Pancreas (tissue), 10 donors: ENCODE results near the gene ABTB1. TPM values are rescaled to one million over a fixed set of nuclear protein-coding genes. Genes with fewer than 3 reads are reported as not detected.

Experiments used
- ATAC-seq, 4 donors: fragments of 200-7000 bp; cut with Tn5 transposase; one replicate each; pipeline versions ENCODE4 v1.8.0 to v1.9.1; 2020; ENCODE audit warnings: mild to moderate bottlenecking in 4 of 4, moderate library complexity in 4 of 4
- DNase-seq, 6 donors: peaks; one replicate each; pipeline ENCODE4 v3.0.0-alpha.2; 2020
- FAIRE-seq: peaks from 2 replicates; lab custom pipeline; 2012; peaks lifted over from hg19 to GRCh38; lab: Jason Lieb, UNC
- H3K27ac ChIP-seq, 4 donors: fragments of 200-600 bp; sonication (generic); 1 replicate in 3 of 4; 2 replicates in 1 of 4; pipeline versions ENCODE4 v1.5.0 to v1.8.0; 2020
- H3K27me3 ChIP-seq, 4 donors: fragments of 200-600 bp; one replicate each; pipeline ENCODE4 v1.8.0; 2021
- H3K36me3 ChIP-seq, 3 donors: fragments of 200-600 bp; sonication (generic) in 1 of 3; one replicate each; pipeline versions ENCODE4 v1.5.0 to v1.8.0; 2020 to 2021
- H3K4me1 ChIP-seq, 3 donors: fragments of 200-600 bp; one replicate each; pipeline ENCODE4 v1.8.0; 2021
- H3K4me3 ChIP-seq, 4 donors: fragments of 200-600 bp; sonication (generic) in 2 of 4; one replicate each; pipeline versions ENCODE4 v1.5.0 to v1.8.0; 2020 to 2021
- H3K9me3 ChIP-seq, 4 donors: fragments of 200-600 bp; one replicate each; pipeline ENCODE4 v1.8.0; 2021
- WGBS, 2 donors: extraction: QIAGEN DNeasy Blood & Tissue Kit; methylation state at CpG; one replicate each; pipeline ENCODE4 v1.1.7; 2013; 5-methylcytosine and 5-hydroxymethylcytosine counted together
- intact Hi-C, 3 donors: fragments of 100-400 bp; cut with DNase I; formaldehyde crosslinking; loops; one replicate each; pipeline versions ENCODE4 v1.11.1 to v1.14.2; 2022
- polyA plus RNA-seq, 2 donors: library from polyadenylated mRNA; stranded (reverse); fragments of 200-250 nt; gene quantifications; one replicate each; pipeline ENCODE4 v1.2.3, GENCODE V29; 2013
- total RNA-seq, 6 donors: library from RNA; stranded (reverse); fragmentation: NEBNext Ultra II Directional in 4 of 6; extraction: Animal tissue kit (Norgen Biotek cat#: 25700) in 4 of 6; gene quantifications; one replicate each; pipeline versions ENCODE4 v1.2.1 to v1.2.4, GENCODE V29; 2021 to 2023
- TF ChIP-seq, protein P1 (sequence below), 4 donors: fragments of 200-600 bp; sonication (generic) in 3 of 4; IDR thresholded peaks; one replicate each; pipeline versions ENCODE4 v1.5.0 to v1.8.0; 2021; ENCODE audit warnings: antibody characterized with exemption in 4 of 4
- donor health status: healthy with polysubstance abuse.
- donor health status: DM: no; HTN: no; CAD: no; lungs with moderate emphysema.
- donor health status: DM: no; HTN: no; CAD: no.
- donor health status: control.
- donor health status: control.
- donor health status: Bipolar disorder and iron deficiency.
- donor health status: DM: yes; HTN: yes; CAD: no.
- donor health status: DM: no; HTN: no; CAD: no.
- donor health status: DM: no; HTN: no; CAD: no.
- donor health status: DM: yes; HTN: yes; CAD: no.

The ABTB1 gene
- total and polyA plus RNA-seq, 8 donors, result 7.6 to 60.7 (median 17.2) TPM

DNA sequence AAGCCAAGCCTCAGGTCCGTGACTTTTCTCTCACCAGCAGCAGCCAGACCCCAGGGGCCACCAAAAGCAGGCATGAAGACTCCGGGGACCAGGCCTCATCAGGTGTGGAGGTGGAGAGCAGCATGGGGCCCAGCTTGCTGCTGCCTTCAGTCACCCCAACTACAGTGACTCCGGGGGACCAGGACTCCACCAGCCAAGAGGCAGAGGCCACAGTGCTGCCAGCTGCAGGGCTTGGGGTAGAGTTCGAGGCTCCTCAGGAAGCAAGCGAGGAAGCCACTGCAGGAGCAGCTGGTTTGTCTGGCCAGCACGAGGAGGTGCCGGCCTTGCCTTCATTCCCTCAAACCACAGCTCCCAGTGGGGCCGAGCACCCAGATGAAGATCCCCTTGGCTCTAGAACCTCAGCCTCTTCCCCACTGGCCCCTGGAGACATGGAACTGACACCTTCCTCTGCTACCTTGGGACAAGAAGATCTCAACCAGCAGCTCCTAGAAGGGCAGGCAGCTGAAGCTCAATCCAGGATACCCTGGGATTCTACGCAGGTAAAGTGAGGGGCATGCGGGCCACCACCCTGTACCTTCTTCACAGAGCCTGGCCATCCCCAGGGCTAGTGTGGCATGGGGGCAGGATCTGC lies 12.0 kb upstream of the ABTB1 start:
- ATAC-seq (no peak), DNase-seq (no peak), FAIRE-seq (no peak)
- Histone ChIP-seq H3K36me3 (no peaks in the 10 kb centered on the region), H3K4me1 (no peaks in the 10 kb centered on the region), H3K9me3 (no peaks in the 10 kb centered on the region), H3K27me3 (no peaks in the 10 kb centered on the region), H3K4me3 (no peak overlapping the region), H3K27ac (no peak overlapping the region)
- intact Hi-C loops, result loop anchor here in 1 of 3 donors (10.0 kb wide), 1 partner anchor 164 kb away; the partner anchor contains the start of gene MGLL
- TF ChIP-seq, protein P1, sequence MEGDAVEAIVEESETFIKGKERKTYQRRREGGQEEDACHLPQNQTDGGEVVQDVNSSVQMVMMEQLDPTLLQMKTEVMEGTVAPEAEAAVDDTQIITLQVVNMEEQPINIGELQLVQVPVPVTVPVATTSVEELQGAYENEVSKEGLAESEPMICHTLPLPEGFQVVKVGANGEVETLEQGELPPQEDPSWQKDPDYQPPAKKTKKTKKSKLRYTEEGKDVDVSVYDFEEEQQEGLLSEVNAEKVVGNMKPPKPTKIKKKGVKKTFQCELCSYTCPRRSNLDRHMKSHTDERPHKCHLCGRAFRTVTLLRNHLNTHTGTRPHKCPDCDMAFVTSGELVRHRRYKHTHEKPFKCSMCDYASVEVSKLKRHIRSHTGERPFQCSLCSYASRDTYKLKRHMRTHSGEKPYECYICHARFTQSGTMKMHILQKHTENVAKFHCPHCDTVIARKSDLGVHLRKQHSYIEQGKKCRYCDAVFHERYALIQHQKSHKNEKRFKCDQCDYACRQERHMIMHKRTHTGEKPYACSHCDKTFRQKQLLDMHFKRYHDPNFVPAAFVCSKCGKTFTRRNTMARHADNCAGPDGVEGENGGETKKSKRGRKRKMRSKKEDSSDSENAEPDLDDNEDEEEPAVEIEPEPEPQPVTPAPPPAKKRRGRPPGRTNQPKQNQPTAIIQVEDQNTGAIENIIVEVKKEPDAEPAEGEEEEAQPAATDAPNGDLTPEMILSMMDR (IDR thresholded peaks at IDR 0.05), result no peak
- 91 to 94% methylated on average over 10 of the region's 10 CpGs for WGBS, 2 donors

GRCh38 chr3:127661600-127661999 lies 11.2 kb upstream of the ABTB1 start:
- no peaks in the 10 kb centered on the region for H3K36me3 ChIP-seq
- WGBS, 2 donors, result 91 to 96% methylated on average over 4 to 5 of the region's 5 CpGs
- ATAC-seq (no peak), FAIRE-seq (no peak), DNase-seq (no peak)
- TF ChIP-seq, protein P1 (IDR thresholded peaks at IDR 0.05), result no peak
- no peaks in the 10 kb centered on the region for H3K4me1 ChIP-seq
- H3K9me3 ChIP-seq, result no peaks in the 10 kb centered on the region
- no peak overlapping the region for H3K4me3 ChIP-seq
- no peaks in the 10 kb centered on the region for H3K27me3 ChIP-seq
- no peak overlapping the region for H3K27ac ChIP-seq
- intact Hi-C loops, result loop anchor here in 1 of 3 donors (10.0 kb wide), 1 partner anchor 163 kb away; the partner anchor contains the start of gene MGLL

GRCh38 chr3:127662001-127662469 lies 10.7 kb upstream of the ABTB1 start:
- ATAC-seq (no peak), DNase-seq (no peak), FAIRE-seq (no peak)
- no peaks in the 10 kb centered on the region for H3K9me3 ChIP-seq
- H3K27me3 ChIP-seq, result no peaks in the 10 kb centered on the region
- TF ChIP-seq, protein P1 (IDR thresholded peaks at IDR 0.05), result no peak
- no peak overlapping the region for H3K27ac ChIP-seq
- intact Hi-C loops, result loop anchor here in 1 of 3 donors (10.0 kb wide), 1 partner anchor 163 kb away; the partner anchor contains the start of gene MGLL
- no peaks in the 10 kb centered on the region for H3K4me1 ChIP-seq
- WGBS, 2 donors, result 85% methylated on average over 11 of the region's 11 CpGs
- H3K4me3 ChIP-seq, result no peak overlapping the region
- no peaks in the 10 kb centered on the region for H3K36me3 ChIP-seq

DNA sequence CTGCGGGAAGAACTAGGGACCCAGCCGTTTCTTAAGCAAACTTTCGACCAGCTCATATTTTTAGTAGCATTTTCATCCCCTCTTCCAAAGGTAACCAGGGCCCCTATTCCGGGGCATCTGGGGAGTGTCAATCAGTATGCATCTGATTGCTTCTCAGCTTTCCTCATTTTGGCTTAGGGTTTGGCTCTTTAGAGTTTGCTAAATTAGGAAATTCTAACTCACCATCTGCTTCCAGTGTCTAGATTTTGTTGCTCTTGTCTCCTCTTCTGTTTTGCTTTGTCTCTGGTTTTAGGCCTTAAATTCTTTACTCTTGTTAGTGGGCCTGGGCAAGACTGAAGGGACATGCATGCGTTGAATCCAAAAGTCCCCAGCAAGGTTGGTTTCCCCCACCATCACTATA lies 9.6 kb upstream of the ABTB1 start:
- no peak for FAIRE-seq

More for the DNA sequence above, 9.6 kb upstream of the ABTB1 start:
- H3K4me3 ChIP-seq, result no peak overlapping the region
- H3K27ac ChIP-seq, result no peak overlapping the region
- TF ChIP-seq, protein P1 (IDR thresholded peaks at IDR 0.05), result no peak
- DNase-seq (no peak), ATAC-seq (no peak)
- H3K9me3 ChIP-seq, result no peaks in the 10 kb centered on the region
- intact Hi-C loops, result loop anchor here in 1 of 3 donors (10.0 kb wide), 1 partner anchor 162 kb away; the partner anchor contains the start of gene MGLL
- no peaks in the 10 kb centered on the region for H3K36me3 ChIP-seq
- 76 to 91% methylated on average over 5 of the region's 5 CpGs for WGBS, 2 donors
- no peaks in the 10 kb centered on the region for H3K4me1 ChIP-seq
- H3K27me3 ChIP-seq, result no peaks in the 10 kb centered on the region
